GM21529 (cell line): Measurements from ENCODE around the gene ASAH2.

Experiments used
- ATAC-seq: cut with Tn5 transposase; IDR thresholded peaks from one replicate; pipeline ENCODE4 v1.9.1; 2021; ENCODE audit not compliant: unreplicated experiment

ASAH2 gene

GRCh38 chr10:50210876-50211275, 40.4 kb downstream of the ASAH2 start:
- no peak for ATAC-seq
